ENCODE data around the gene ZNF236. TPM values are rescaled to one million over a fixed set of nuclear protein-coding genes. Genes with fewer than 3 reads are reported as not detected.

Gene ZNF236
- total RNA-seq, 6 donors from 2014 or later: 9.0 to 27.2 (median 14.8) TPM

GRCh38 chr18:76925501-76925900 is 103.1 kb downstream of the ZNF236 start:
- Histone ChIP-seq H3K9me3 (no peaks in the 10 kb centered on the region), H3K36me3 (peaks cover 7 to 83% (median 43%) of the 10 kb centered on the region in 4 donors), H3K27ac (no peak overlapping the region), H3K4me1 (no peaks in the 10 kb centered on the region), H3K27me3 (no peaks in the 10 kb centered on the region), H3K4me3 (no peak overlapping the region)
- no peak for ATAC-seq (ENCODE audit: low FRiP score in 2 of 2)
- 82 to 89% methylated on average over 8 of the region's 8 CpGs for WGBS, 2 donors
- no peak for DNase-seq
- TF ChIP-seq POLR2A (IDR thresholded peaks at IDR 0.05) (no peak), EP300 (IDR thresholded peaks at IDR 0.05) (no peak), CTCF (IDR thresholded peaks at IDR 0.05) (no peak), POLR2AphosphoS5 (IDR thresholded peaks at IDR 0.05) (no peak)

- no peak for DNase-seq
- H3K4me3 ChIP-seq: no peak overlapping the region
- peaks cover 9 to 77% (median 39%) of the 10 kb centered on the region in 4 donors for H3K36me3 ChIP-seq
- WGBS, 2 donors: 85 to 97% methylated on average over 5 to 6 of the region's 6 CpGs
- H3K27me3 ChIP-seq: no peaks in the 10 kb centered on the region
- no peak for ATAC-seq (ENCODE audit: low FRiP score in 2 of 2)
- H3K4me1 ChIP-seq: no peaks in the 10 kb centered on the region
- H3K27ac ChIP-seq: no peak overlapping the region
- TF ChIP-seq EP300 (IDR thresholded peaks at IDR 0.05): no peak
- no peak for TF ChIP-seq POLR2A (IDR thresholded peaks at IDR 0.05)
- no peak for TF ChIP-seq CTCF (IDR thresholded peaks at IDR 0.05)
- TF ChIP-seq POLR2AphosphoS5 (IDR thresholded peaks at IDR 0.05): no peak
- no peaks in the 10 kb centered on the region for H3K9me3 ChIP-seq
Observed at GRCh38 chr18:76927223-76927725, 104.9 kb downstream of the ZNF236 start.

- WGBS, 2 donors: 92% methylated on average over 9 of the region's 9 CpGs
- H3K36me3 ChIP-seq: peaks cover 9 to 73% (median 42%) of the 10 kb centered on the region in 4 donors
Observed at GRCh38 chr18:76928179-76928868, 106.0 kb downstream of the ZNF236 start.

GRCh38 chr18:76931171-76931570 is 108.8 kb downstream of the ZNF236 start:
- Histone ChIP-seq H3K4me3 (no peak overlapping the region), H3K27ac (no peak overlapping the region), H3K4me1 (no peaks in the 10 kb centered on the region), H3K27me3 (no peaks in the 10 kb centered on the region), H3K9me3 (no peaks in the 10 kb centered on the region), H3K36me3 (peaks cover 6 to 56% (median 29%) of the 10 kb centered on the region in 4 donors)
- no peak for ATAC-seq (ENCODE audit: low FRiP score in 2 of 2)
- no peak for DNase-seq
- TF ChIP-seq POLR2A (IDR thresholded peaks at IDR 0.05) (no peak), POLR2AphosphoS5 (IDR thresholded peaks at IDR 0.05) (no peak), EP300 (IDR thresholded peaks at IDR 0.05) (no peak), CTCF (IDR thresholded peaks at IDR 0.05) (no peak)
- 93 to 94% methylated on average over 6 of the region's 6 CpGs for WGBS, 2 donors

More at GRCh38 chr18:76928179-76928868, 106.0 kb downstream of the ZNF236 start:
- DNase-seq: no peak
- no peak for ATAC-seq (ENCODE audit: low FRiP score in 2 of 2)
- H3K9me3 ChIP-seq: no peaks in the 10 kb centered on the region
- no peak for TF ChIP-seq POLR2A (IDR thresholded peaks at IDR 0.05)
- no peak for TF ChIP-seq EP300 (IDR thresholded peaks at IDR 0.05)
- no peak for TF ChIP-seq POLR2AphosphoS5 (IDR thresholded peaks at IDR 0.05)
- TF ChIP-seq CTCF (IDR thresholded peaks at IDR 0.05): no peak
- H3K4me3 ChIP-seq: no peak overlapping the region
- H3K27me3 ChIP-seq: no peaks in the 10 kb centered on the region
- H3K27ac ChIP-seq: no peak overlapping the region
- H3K4me1 ChIP-seq: no peaks in the 10 kb centered on the region
